ENCODE results near the gene COPS8.

The COPS8 gene

GRCh38 chr2:237124820-237125219 is 39.1 kb downstream of the COPS8 start:
- no peak overlapping the region for H3K4me3 ChIP-seq (ENCODE audit: low read depth, low read length)
- no peak for DNase-seq (ENCODE audit: low read depth)
- TF ChIP-seq, protein P1, sequence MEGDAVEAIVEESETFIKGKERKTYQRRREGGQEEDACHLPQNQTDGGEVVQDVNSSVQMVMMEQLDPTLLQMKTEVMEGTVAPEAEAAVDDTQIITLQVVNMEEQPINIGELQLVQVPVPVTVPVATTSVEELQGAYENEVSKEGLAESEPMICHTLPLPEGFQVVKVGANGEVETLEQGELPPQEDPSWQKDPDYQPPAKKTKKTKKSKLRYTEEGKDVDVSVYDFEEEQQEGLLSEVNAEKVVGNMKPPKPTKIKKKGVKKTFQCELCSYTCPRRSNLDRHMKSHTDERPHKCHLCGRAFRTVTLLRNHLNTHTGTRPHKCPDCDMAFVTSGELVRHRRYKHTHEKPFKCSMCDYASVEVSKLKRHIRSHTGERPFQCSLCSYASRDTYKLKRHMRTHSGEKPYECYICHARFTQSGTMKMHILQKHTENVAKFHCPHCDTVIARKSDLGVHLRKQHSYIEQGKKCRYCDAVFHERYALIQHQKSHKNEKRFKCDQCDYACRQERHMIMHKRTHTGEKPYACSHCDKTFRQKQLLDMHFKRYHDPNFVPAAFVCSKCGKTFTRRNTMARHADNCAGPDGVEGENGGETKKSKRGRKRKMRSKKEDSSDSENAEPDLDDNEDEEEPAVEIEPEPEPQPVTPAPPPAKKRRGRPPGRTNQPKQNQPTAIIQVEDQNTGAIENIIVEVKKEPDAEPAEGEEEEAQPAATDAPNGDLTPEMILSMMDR (IDR thresholded peaks at IDR 0.05; ENCODE audit: low read depth, low read length, missing control alignments) = no peak

DNA sequence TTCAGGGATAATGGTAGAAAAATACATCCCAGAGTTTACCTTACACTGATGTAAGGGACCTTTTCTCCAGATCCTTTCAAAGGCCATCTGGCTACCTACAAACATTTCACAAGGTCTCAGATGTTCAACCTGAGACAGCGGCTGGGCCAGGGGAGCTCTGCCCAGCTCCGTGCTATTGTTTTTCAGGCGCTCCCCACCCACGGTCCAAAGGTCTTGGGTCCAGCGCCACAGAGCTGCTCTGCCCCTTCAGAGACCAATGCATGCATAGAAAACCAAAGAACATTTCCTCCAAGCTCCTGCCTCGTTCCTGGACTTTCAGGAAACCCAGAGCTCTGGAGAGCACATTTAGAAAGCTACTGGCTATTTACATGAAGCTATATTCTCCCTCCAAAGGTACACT is 40.3 kb downstream of the COPS8 start:
- DNase-seq (ENCODE audit: low read depth) = no peak
- TF ChIP-seq, protein P1 (IDR thresholded peaks at IDR 0.05; ENCODE audit: low read depth, low read length, missing control alignments) = no peak
- no peak overlapping the region for H3K4me3 ChIP-seq (ENCODE audit: low read depth, low read length)

GRCh38 chr2:237126519-237127174 is 41.0 kb downstream of the COPS8 start:
- H3K4me3 ChIP-seq (ENCODE audit: low read depth, low read length) = no peak overlapping the region
- TF ChIP-seq, protein P1 (IDR thresholded peaks at IDR 0.05; ENCODE audit: low read depth, low read length, missing control alignments) = no peak
- DNase-seq (ENCODE audit: low read depth) = no peak

GRCh38 chr2:237128026-237128703 is 42.5 kb downstream of the COPS8 start:
- TF ChIP-seq, protein P1 (IDR thresholded peaks at IDR 0.05; ENCODE audit: low read depth, low read length, missing control alignments) = no peak
- no peak overlapping the region for H3K4me3 ChIP-seq (ENCODE audit: low read depth, low read length)
- DNase-seq (ENCODE audit: low read depth) = no peak

GRCh38 chr2:237128845-237129592 is 43.3 kb downstream of the COPS8 start:
- DNase-seq (ENCODE audit: low read depth) = no peak
- H3K4me3 ChIP-seq (ENCODE audit: low read depth, low read length) = no peak overlapping the region
- TF ChIP-seq, protein P1 (IDR thresholded peaks at IDR 0.05; ENCODE audit: low read depth, low read length, missing control alignments) = no peak

DNA sequence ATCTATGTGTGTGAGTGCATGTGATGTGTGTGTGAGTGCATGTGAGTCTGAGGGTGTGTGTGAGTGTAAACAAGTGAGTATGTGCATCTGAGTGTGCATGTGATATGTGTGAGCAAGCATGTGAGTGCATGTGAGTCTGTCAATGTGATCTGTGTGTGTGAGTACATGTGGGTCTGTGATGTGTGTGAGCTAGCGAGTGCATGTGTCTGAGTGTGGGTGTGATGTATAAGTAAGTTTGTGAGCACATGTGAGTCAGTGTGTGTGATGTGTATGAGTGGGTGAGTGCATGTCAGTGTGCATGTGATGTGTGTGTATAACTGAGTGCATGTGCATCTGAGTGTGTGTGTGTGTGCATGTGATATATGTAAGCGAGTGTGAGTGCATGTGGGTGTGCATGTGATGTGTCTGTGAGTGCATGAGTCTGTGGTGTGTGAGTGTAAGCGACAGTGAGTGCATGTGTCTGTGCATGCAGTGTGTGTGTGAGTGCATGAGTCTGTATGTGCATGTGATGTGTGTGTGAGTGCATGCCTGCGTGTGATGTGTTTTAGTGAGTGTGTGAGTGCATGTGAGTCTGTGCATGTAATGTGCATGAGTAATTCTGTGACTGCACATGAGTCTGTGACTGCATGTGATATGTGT is 44.1 kb downstream of the COPS8 start:
- DNase-seq (ENCODE audit: low read depth) = no peak
- TF ChIP-seq, protein P1 (IDR thresholded peaks at IDR 0.05; ENCODE audit: low read depth, low read length, missing control alignments) = no peak
- no peak overlapping the region for H3K4me3 ChIP-seq (ENCODE audit: low read depth, low read length)

Measured in GM12864 (cell line).